IPS-11a (cell line): Measurements from ENCODE around the gene RUFY1.
"Not testable (repeated sequence)": the region's sequence is repeated elsewhere in the genome, so short reads cannot be mapped to it uniquely, and the experiment has no call there.

Experiments used
- H3K4me3 ChIP-seq: one replicate; pipeline ENCODE4 v1.5.1; 2013; ENCODE audit warnings: low read depth, low read length, control low read depth

RUFY1 gene

GRCh38 chr5:179533907-179534306 lies 16.4 kb upstream of the RUFY1 start:
- H3K4me3 ChIP-seq = no peak overlapping the region

GRCh38 chr5:179534431-179534830 lies 15.9 kb upstream of the RUFY1 start:
- no peak overlapping the region for H3K4me3 ChIP-seq

- H3K4me3 ChIP-seq = no peak overlapping the region
Measured at GRCh38 chr5:179536676-179537075, 13.7 kb upstream of the RUFY1 start.

GRCh38 chr5:179542170-179542569 lies 8.2 kb upstream of the RUFY1 start:
- H3K4me3 ChIP-seq = no peak overlapping the region

- not testable (repeated sequence) for H3K4me3 ChIP-seq
Measured at GRCh38 chr5:179543275-179543674, 7.1 kb upstream of the RUFY1 start.

- H3K4me3 ChIP-seq = no peak overlapping the region
Measured at GRCh38 chr5:179553006-179553405, 2.7 kb downstream of the RUFY1 start.

- H3K4me3 ChIP-seq = no peak overlapping the region
Measured at GRCh38 chr5:179553875-179554274, 3.5 kb downstream of the RUFY1 start.

GRCh38 chr5:179554981-179555380 lies 4.6 kb downstream of the RUFY1 start:
- no peak overlapping the region for H3K4me3 ChIP-seq

GRCh38 chr5:179558261-179558799 lies 8.0 kb downstream of the RUFY1 start:
- H3K4me3 ChIP-seq = not testable (repeated sequence)

GRCh38 chr5:179558932-179559283 lies 8.6 kb downstream of the RUFY1 start:
- peak overlapping the region; percentile 61 for H3K4me3 ChIP-seq

GRCh38 chr5:179559284-179560252 lies 9.2 kb downstream of the RUFY1 start:
- H3K4me3 ChIP-seq = peak overlapping the region; percentile 82

GRCh38 chr5:179564526-179564925 lies 14.2 kb downstream of the RUFY1 start:
- no peak overlapping the region for H3K4me3 ChIP-seq

- H3K4me3 ChIP-seq = no peak overlapping the region
Measured at GRCh38 chr5:179568721-179569120, 18.4 kb downstream of the RUFY1 start.

GRCh38 chr5:179572386-179572785 lies 22.0 kb downstream of the RUFY1 start:
- H3K4me3 ChIP-seq = no peak overlapping the region

GRCh38 chr5:179577286-179577960 lies 27.1 kb downstream of the RUFY1 start:
- H3K4me3 ChIP-seq = no peak overlapping the region

GRCh38 chr5:179585941-179586401 lies 35.6 kb downstream of the RUFY1 start:
- no peak overlapping the region for H3K4me3 ChIP-seq

GRCh38 chr5:179588166-179588565 lies 37.8 kb downstream of the RUFY1 start:
- H3K4me3 ChIP-seq = no peak overlapping the region

GRCh38 chr5:179595916-179596315 lies 45.6 kb downstream of the RUFY1 start:
- no peak overlapping the region for H3K4me3 ChIP-seq

GRCh38 chr5:179596421-179596820 lies 46.1 kb downstream of the RUFY1 start:
- H3K4me3 ChIP-seq = no peak overlapping the region

- no peak overlapping the region for H3K4me3 ChIP-seq
Measured at GRCh38 chr5:179599100-179599499, 48.7 kb downstream of the RUFY1 start.

- H3K4me3 ChIP-seq = no peak overlapping the region
Measured at GRCh38 chr5:179599566-179599965, 49.2 kb downstream of the RUFY1 start.

- no peak overlapping the region for H3K4me3 ChIP-seq
Measured at GRCh38 chr5:179599973-179600372, 49.6 kb downstream of the RUFY1 start.
